Endothelial cell of umbilical vein (primary cell): ENCODE results near the gene SECTM1.

Experiments used
- EZH2 ChIP-seq: IDR thresholded peaks from 2 replicates; pipeline ENCODE4 v1.6.1; 2012; ENCODE audit warnings: borderline replicate concordance, low read depth, mild to moderate bottlenecking, moderate library complexity, low read length, inconsistent platforms; ENCODE audit not compliant: severe bottlenecking
- GATA2 ChIP-seq: IDR thresholded peaks from 2 replicates; pipeline ENCODE4 v1.7.0; 2011; ENCODE audit warnings: low read depth, mild to moderate bottlenecking, moderate library complexity, mixed read lengths, low read length; ENCODE audit not compliant: insufficient read length, insufficient read depth
- JUN ChIP-seq: IDR thresholded peaks from 2 replicates; pipeline ENCODE4 v1.6.1; 2011; ENCODE audit warnings: borderline replicate concordance, low read depth; ENCODE audit not compliant: insufficient read length, insufficient read depth
- MAX ChIP-seq: IDR thresholded peaks from 2 replicates; pipeline ENCODE4 v1.6.1; 2011; ENCODE audit not compliant: insufficient read depth, insufficient read length
- POLR2A ChIP-seq: IDR thresholded peaks from 2 replicates; pipeline ENCODE4 v1.6.1; 2012; ENCODE audit warnings: low read depth, mild to moderate bottlenecking, control low read depth, low read length
- POLR2AphosphoS5 ChIP-seq: IDR thresholded peaks from 2 replicates; pipeline ENCODE4 v1.6.1; 2012; ENCODE audit warnings: low read depth, mild to moderate bottlenecking, control low read depth, low read length, moderate library complexity; ENCODE audit not compliant: insufficient read depth
- TF ChIP-seq, protein P1 (sequence below), 2 donors: IDR thresholded peaks; 1 replicate in 1 of 2; 2 replicates in 1 of 2; pipeline ENCODE4 v1.5.1; 2011; ENCODE audit warnings: low read length in 2 of 2, mild to moderate bottlenecking in 2 of 2, moderate library complexity in 2 of 2, control low read depth in 1 of 2, inconsistent platforms in 1 of 2, low read depth in 1 of 2; ENCODE audit not compliant: insufficient read depth in 1 of 2; ENCODE audit errors: extremely low read depth in 1 of 2

DNA sequence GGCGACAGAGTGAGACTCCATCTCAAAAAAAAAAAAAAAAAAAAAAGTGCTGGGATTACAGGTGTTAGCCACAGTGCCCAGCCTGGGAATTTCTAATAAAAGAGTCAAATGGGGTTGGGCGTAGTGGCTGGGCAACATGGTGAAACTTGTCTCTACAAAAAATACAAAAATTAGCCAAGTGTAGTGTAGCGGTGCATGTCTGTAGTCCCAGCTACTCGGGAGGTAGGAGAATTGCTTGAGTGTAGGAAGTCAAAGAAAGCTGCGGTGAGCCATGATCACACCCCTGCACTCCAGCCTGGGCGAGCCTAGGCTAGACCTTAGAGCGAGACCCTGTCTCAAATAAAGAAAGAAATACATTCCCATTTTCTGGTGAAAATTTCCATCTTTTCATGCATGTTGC, 35.6 kb upstream of the SECTM1 start:
- no peak for TF ChIP-seq MAX
- TF ChIP-seq POLR2A, result no peak
- TF ChIP-seq, protein P1, sequence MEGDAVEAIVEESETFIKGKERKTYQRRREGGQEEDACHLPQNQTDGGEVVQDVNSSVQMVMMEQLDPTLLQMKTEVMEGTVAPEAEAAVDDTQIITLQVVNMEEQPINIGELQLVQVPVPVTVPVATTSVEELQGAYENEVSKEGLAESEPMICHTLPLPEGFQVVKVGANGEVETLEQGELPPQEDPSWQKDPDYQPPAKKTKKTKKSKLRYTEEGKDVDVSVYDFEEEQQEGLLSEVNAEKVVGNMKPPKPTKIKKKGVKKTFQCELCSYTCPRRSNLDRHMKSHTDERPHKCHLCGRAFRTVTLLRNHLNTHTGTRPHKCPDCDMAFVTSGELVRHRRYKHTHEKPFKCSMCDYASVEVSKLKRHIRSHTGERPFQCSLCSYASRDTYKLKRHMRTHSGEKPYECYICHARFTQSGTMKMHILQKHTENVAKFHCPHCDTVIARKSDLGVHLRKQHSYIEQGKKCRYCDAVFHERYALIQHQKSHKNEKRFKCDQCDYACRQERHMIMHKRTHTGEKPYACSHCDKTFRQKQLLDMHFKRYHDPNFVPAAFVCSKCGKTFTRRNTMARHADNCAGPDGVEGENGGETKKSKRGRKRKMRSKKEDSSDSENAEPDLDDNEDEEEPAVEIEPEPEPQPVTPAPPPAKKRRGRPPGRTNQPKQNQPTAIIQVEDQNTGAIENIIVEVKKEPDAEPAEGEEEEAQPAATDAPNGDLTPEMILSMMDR (IDR thresholded peaks at IDR 0.05; ENCODE audit: extremely low read depth in 1 of 2, insufficient read depth in 1 of 2, low read depth in 1 of 2, low read length in 2 of 2), result no peak
- TF ChIP-seq POLR2AphosphoS5, result no peak
- no peak for TF ChIP-seq GATA2
- TF ChIP-seq EZH2, result no peak
- TF ChIP-seq JUN, result no peak
